ENCODE measurements around the gene CDH6. TPM values are rescaled to one million over a fixed set of nuclear protein-coding genes. Genes with fewer than 3 reads are reported as not detected.

Gene CDH6
- total and polyA plus RNA-seq, 2 experiments from 2014 or later: 0.60 to 1.1 TPM

DNA sequence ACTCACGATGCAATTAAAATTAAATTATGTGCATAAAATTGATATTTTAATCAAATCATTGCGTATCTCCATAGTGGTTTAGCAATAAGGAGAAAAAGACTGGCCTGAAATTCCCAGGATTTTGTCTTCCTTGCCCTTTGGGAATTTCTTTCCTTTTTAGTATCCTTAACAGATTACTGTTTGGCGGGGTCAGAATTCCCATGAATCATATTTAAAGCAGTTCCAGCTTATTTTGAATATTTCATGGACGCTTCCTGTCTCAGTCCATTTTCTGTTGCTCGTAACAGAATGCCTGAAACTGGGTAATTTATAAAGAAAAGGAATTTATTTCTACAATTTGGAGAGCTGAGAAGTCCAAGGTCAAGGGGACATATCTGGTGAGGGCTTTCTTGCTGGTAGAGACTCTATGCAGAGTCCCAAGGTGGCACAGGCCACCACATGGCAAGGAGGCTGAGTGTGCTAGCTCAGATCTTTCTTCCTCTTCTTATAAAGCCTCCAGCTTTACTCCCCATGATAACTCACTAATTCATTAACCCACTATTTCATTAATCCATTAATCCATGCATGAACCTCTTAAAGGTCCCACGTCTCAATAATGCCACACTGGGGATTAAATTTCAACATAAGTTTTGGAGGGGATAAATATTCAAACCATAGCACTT, 37.8 kb downstream of the CDH6 start:
- DNase-seq (ENCODE audit: low spot score) (no peak), ATAC-seq (no peak)
- Histone ChIP-seq H2AFZ (no peak overlapping the region), H3K9me2 (ENCODE audit: insufficient read depth) (no peaks in the 10 kb centered on the region), H3K79me2 (replicated peaks; ENCODE audit: insufficient read depth) (no peaks in the 10 kb centered on the region), H3K27ac (ENCODE audit: low read depth) (no peak overlapping the region), H3K27me3 (ENCODE audit: insufficient read depth) (no peaks in the 10 kb centered on the region), H3K4me1 (ENCODE audit: insufficient read depth) (no peaks in the 10 kb centered on the region), H3K36me3 (ENCODE audit: insufficient read depth) (no peaks in the 10 kb centered on the region), H3K4me3 (no peak overlapping the region), H3F3A (replicated peaks; ENCODE audit: low read depth) (no peaks in the 10 kb centered on the region), H4K20me1 (replicated peaks; ENCODE audit: insufficient read depth) (no peaks in the 10 kb centered on the region), H3K4me2 (no peak overlapping the region)
- H3K27me3 Mint-ChIP-seq (ENCODE audit: insufficient read depth, low read depth, poor library complexity): no peaks in the 10 kb centered on the region
- no peak overlapping the region for H3K4me3 Mint-ChIP-seq
- TF ChIP-seq EZH2 (IDR thresholded peaks at IDR 0.05; ENCODE audit: low read depth, unreplicated experiment) (no peak), ZNF331 (CRISPR knock-in tag; IDR thresholded peaks at IDR 0.05; ENCODE audit: low read depth) (no peak), ZNF114 (CRISPR knock-in tag; IDR thresholded peaks at IDR 0.05) (no peak), CREB1 (CRISPR knock-in tag; IDR thresholded peaks at IDR 0.05; ENCODE audit: low read depth) (no peak), JUNB (IDR thresholded peaks at IDR 0.05; ENCODE audit: unreplicated experiment) (no peak), STAT1 (IDR thresholded peaks at IDR 0.05; ENCODE audit: unreplicated experiment) (no peak)
- TF ChIP-seq, protein P1, sequence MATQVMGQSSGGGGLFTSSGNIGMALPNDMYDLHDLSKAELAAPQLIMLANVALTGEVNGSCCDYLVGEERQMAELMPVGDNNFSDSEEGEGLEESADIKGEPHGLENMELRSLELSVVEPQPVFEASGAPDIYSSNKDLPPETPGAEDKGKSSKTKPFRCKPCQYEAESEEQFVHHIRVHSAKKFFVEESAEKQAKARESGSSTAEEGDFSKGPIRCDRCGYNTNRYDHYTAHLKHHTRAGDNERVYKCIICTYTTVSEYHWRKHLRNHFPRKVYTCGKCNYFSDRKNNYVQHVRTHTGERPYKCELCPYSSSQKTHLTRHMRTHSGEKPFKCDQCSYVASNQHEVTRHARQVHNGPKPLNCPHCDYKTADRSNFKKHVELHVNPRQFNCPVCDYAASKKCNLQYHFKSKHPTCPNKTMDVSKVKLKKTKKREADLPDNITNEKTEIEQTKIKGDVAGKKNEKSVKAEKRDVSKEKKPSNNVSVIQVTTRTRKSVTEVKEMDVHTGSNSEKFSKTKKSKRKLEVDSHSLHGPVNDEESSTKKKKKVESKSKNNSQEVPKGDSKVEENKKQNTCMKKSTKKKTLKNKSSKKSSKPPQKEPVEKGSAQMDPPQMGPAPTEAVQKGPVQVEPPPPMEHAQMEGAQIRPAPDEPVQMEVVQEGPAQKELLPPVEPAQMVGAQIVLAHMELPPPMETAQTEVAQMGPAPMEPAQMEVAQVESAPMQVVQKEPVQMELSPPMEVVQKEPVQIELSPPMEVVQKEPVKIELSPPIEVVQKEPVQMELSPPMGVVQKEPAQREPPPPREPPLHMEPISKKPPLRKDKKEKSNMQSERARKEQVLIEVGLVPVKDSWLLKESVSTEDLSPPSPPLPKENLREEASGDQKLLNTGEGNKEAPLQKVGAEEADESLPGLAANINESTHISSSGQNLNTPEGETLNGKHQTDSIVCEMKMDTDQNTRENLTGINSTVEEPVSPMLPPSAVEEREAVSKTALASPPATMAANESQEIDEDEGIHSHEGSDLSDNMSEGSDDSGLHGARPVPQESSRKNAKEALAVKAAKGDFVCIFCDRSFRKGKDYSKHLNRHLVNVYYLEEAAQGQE (IDR thresholded peaks at IDR 0.05; ENCODE audit: unreplicated experiment): no peak
- TF ChIP-seq, protein P2, sequence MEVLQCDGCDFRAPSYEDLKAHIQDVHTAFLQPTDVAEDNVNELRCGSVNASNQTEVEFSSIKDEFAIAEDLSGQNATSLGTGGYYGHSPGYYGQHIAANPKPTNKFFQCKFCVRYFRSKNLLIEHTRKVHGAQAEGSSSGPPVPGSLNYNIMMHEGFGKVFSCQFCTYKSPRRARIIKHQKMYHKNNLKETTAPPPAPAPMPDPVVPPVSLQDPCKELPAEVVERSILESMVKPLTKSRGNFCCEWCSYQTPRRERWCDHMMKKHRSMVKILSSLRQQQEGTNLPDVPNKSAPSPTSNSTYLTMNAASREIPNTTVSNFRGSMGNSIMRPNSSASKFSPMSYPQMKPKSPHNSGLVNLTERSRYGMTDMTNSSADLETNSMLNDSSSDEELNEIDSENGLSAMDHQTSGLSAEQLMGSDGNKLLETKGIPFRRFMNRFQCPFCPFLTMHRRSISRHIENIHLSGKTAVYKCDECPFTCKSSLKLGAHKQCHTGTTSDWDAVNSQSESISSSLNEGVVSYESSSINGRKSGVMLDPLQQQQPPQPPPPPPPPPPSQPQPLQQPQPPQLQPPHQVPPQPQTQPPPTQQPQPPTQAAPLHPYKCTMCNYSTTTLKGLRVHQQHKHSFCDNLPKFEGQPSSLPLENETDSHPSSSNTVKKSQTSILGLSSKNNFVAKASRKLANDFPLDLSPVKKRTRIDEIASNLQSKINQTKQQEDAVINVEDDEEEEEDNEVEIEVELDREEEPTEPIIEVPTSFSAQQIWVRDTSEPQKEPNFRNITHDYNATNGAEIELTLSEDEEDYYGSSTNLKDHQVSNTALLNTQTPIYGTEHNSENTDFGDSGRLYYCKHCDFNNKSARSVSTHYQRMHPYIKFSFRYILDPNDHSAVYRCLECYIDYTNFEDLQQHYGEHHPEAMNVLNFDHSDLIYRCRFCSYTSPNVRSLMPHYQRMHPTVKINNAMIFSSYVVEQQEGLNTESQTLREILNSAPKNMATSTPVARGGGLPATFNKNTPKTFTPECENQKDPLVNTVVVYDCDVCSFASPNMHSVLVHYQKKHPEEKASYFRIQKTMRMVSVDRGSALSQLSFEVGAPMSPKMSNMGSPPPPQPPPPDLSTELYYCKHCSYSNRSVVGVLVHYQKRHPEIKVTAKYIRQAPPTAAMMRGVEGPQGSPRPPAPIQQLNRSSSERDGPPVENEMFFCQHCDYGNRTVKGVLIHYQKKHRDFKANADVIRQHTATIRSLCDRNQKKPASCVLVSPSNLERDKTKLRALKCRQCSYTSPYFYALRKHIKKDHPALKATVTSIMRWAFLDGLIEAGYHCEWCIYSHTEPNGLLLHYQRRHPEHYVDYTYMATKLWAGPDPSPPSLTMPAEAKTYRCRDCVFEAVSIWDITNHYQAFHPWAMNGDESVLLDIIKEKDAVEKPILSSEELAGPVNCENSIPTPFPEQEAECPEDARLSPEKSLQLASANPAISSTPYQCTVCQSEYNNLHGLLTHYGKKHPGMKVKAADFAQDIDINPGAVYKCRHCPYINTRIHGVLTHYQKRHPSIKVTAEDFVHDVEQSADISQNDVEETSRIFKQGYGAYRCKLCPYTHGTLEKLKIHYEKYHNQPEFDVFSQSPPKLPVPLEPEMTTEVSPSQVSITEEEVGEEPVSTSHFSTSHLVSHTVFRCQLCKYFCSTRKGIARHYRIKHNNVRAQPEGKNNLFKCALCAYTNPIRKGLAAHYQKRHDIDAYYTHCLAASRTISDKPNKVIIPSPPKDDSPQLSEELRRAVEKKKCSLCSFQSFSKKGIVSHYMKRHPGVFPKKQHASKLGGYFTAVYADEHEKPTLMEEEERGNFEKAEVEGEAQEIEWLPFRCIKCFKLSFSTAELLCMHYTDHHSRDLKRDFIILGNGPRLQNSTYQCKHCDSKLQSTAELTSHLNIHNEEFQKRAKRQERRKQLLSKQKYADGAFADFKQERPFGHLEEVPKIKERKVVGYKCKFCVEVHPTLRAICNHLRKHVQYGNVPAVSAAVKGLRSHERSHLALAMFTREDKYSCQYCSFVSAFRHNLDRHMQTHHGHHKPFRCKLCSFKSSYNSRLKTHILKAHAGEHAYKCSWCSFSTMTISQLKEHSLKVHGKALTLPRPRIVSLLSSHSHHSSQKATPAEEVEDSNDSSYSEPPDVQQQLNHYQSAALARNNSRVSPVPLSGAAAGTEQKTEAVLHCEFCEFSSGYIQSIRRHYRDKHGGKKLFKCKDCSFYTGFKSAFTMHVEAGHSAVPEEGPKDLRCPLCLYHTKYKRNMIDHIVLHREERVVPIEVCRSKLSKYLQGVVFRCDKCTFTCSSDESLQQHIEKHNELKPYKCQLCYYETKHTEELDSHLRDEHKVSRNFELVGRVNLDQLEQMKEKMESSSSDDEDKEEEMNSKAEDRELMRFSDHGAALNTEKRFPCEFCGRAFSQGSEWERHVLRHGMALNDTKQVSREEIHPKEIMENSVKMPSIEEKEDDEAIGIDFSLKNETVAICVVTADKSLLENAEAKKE (CRISPR knock-in tag; IDR thresholded peaks at IDR 0.05): no peak
- TF ChIP-seq, protein P3, sequence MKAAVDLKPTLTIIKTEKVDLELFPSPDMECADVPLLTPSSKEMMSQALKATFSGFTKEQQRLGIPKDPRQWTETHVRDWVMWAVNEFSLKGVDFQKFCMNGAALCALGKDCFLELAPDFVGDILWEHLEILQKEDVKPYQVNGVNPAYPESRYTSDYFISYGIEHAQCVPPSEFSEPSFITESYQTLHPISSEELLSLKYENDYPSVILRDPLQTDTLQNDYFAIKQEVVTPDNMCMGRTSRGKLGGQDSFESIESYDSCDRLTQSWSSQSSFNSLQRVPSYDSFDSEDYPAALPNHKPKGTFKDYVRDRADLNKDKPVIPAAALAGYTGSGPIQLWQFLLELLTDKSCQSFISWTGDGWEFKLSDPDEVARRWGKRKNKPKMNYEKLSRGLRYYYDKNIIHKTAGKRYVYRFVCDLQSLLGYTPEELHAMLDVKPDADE (IDR thresholded peaks at IDR 0.05): no peak
- TF ChIP-seq, protein P4, sequence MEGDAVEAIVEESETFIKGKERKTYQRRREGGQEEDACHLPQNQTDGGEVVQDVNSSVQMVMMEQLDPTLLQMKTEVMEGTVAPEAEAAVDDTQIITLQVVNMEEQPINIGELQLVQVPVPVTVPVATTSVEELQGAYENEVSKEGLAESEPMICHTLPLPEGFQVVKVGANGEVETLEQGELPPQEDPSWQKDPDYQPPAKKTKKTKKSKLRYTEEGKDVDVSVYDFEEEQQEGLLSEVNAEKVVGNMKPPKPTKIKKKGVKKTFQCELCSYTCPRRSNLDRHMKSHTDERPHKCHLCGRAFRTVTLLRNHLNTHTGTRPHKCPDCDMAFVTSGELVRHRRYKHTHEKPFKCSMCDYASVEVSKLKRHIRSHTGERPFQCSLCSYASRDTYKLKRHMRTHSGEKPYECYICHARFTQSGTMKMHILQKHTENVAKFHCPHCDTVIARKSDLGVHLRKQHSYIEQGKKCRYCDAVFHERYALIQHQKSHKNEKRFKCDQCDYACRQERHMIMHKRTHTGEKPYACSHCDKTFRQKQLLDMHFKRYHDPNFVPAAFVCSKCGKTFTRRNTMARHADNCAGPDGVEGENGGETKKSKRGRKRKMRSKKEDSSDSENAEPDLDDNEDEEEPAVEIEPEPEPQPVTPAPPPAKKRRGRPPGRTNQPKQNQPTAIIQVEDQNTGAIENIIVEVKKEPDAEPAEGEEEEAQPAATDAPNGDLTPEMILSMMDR (conservative IDR thresholded peaks at IDR 0.05; ENCODE audit: low read depth in 2 of 2): no peak
- no peaks in the 10 kb centered on the region for H3K9me3 Mint-ChIP-seq
- H3K4me1 Mint-ChIP-seq: peaks cover 3% of the 10 kb centered on the region; the same call in 2 of the 3 replicates
- H3K27ac Mint-ChIP-seq: no peak overlapping the region
- H3K36me3 Mint-ChIP-seq (ENCODE audit: low read depth): no peaks in the 10 kb centered on the region
